ENCODE data around the gene ARFGAP2.

GRCh38 chr11:47156333-47156732 lies 20.3 kb downstream of the ARFGAP2 start:
- TF ChIP-seq CTCF (optimal IDR thresholded peaks at IDR 0.05 in 1 of 3, IDR thresholded peaks at IDR 0.05 in 1 of 3, conservative IDR thresholded peaks at IDR 0.05 in 1 of 3; ENCODE audit: extremely low read depth in 1 of 3, insufficient read depth in 2 of 3, low read length in 3 of 3), result no peak
- no peak for TF ChIP-seq EZH2 (IDR thresholded peaks at IDR 0.05; ENCODE audit: low read length)
